GM20000 (cell line): ENCODE data around the gene CYBB.

Source experiments
- DNase-seq: peaks from one replicate; pipeline ENCODE4 v3.0.0; 2012; ENCODE audit warnings: low spot score
- CTCF ChIP-seq: IDR thresholded peaks from 2 replicates; pipeline ENCODE4 v1.5.1; 2012; ENCODE audit warnings: mild to moderate bottlenecking, control low read depth; ENCODE audit errors: extremely low read depth, missing control alignments

CYBB gene

GRCh38 chrX:37800717-37801116, 20.9 kb downstream of the CYBB start:
- TF ChIP-seq CTCF = no peak
- DNase-seq = no peak

GRCh38 chrX:37802028-37802427, 22.2 kb downstream of the CYBB start:
- no peak for DNase-seq
- no peak for TF ChIP-seq CTCF

- DNase-seq = no peak
- TF ChIP-seq CTCF = no peak
Observed at GRCh38 chrX:37803057-37803456, 23.2 kb downstream of the CYBB start.

GRCh38 chrX:37809970-37810369, 30.1 kb downstream of the CYBB start:
- no peak for TF ChIP-seq CTCF
- no peak for DNase-seq

GRCh38 chrX:37812110-37812509, 32.3 kb downstream of the CYBB start:
- TF ChIP-seq CTCF = no peak
- DNase-seq = no peak

- DNase-seq = no peak
Observed at GRCh38 chrX:37813570-37813969, 33.7 kb downstream of the CYBB start.

GRCh38 chrX:37815366-37815765, 35.5 kb downstream of the CYBB start:
- TF ChIP-seq CTCF = no peak
- no peak for DNase-seq

More at GRCh38 chrX:37813570-37813969, 33.7 kb downstream of the CYBB start:
- no peak for TF ChIP-seq CTCF
